HUDEP-2 (cell line): ENCODE measurements around the gene C19orf47.

ENCODE experiments used
- DNase-seq, 76 experiments: peaks; one replicate each; lab custom pipeline; 2025; ENCODE audit not compliant: unreplicated experiment in 76 of 76; lab: John Stamatoyannopoulos, UW

C19orf47 gene

GRCh38 chr19:40284501-40285352 is 63.5 kb downstream of the C19orf47 start, which contains the start of gene AKT2:
Gene AKT2, minus strand, starts transcription at chr19:40285345. Its CDS starts 20,078 bp downstream, at chr19:40265267.
- peak in 32 of 76 experiments; percentile 35 to 90 (median 70) for DNase-seq

DNA sequence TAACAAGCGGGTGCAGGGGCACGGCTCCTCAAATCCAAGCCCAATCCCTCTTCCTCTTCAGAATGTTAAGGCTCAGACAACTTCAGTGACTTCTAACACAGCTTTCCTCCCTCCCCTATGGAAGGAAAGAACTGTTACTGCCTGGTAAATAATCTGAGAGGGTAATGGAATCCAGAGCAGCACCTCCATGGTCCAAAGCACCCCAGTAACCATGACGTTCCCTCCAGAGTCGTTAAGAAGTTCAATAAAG is 64.0 kb downstream of the C19orf47 start:
- no peak for DNase-seq

DNA sequence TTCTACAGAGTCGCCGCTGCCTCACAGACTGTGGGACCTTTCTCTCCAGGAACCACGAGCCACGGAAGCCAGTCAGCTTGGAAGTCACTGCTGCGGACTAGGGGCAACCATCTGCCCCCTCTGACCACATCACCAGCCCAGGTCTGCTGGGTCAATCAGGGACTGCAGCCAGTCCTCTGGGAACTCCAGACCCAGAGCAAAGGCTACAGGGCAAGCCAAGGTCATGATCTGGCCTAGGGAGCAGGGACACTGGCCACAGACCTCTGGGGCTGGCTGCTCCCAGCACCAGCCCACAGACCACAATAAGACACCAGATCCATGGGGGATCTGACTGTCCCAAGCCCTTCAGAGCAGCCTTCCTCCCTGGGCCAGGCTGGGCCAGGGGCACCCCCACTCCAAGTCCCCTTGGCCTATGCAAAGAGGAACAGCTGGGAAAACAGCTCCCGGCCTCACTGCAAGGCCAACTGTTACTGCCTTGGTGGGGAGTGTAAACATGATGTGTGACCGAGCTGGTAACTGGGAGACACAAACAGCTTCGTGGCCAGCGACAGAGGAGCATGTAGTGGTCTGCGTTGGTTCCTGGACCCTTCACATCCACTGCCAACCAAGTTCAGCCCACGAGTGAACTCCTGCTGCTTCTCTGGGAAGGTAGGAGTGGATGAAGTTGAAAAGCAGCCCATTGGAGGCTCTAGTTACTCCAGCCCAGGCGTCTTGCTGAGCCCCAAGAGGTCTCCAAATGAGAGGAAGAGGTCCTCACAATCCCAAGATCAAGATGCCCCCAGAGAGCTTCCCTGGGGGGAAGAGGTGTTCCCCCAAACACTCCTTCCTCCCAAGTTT is 64.6 kb downstream of the C19orf47 start:
- DNase-seq, result peak in 2 of 76 experiments; percentile 12 to 32

- no peak for DNase-seq
Observed at GRCh38 chr19:40282920-40283319, 65.3 kb downstream of the C19orf47 start.

DNA sequence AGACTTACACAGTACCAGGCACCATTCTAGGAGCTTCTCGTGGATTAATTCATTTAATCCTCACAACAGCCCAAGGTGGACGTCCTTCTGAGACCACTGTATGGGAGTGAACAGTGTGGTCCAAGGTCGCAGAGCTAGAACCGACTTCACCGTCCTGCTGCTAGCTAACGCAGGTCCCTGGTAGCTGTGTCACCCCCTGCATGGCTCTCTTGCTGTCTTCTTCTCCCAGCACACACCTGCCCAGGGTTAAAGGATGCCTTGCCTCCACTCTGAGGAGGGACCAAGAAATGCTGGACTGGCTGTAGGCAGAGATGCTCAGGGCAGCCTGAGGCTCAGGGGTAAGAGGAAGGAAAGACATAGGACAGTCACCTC is 66.0 kb downstream of the C19orf47 start:
- DNase-seq, result no peak

DNA sequence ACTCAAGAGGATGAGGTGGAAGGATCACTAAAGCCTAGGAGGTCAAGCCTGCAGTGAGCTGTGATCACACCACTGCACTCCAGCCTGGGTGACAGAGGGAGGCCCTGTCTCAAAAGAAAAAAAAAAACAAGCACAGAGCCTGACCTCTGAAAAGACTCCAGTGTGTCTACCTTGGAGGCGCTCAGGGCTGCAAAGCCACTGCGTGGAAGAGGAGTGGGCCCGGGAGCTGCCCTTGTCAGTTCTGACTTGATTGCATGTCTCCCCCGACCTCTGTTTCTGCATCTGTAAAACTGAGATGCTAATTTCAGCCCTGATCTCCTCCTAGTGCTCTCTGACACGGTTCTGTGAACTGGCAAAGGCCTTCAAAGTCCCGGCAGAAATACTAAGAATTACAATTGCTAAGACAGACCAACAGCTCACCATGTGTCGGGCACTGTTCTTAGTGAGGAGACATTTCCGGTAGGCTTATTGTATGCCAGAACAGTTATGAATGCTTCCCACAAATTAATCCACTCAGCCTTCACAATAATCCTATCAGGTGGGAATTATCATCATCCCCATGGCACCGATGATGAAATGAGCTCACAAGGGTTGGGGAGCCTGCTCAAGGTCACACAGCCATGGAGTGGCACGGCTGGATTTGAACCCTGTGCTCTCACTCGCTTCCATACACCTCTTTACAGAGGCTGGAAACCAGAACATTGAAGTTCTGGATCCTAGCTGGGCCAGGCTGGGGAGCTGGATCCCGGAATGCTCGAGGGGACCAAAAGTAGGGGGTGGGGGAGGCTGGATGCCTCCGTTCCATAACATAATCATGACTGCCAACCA is 66.6 kb downstream of the C19orf47 start:
- DNase-seq, result no peak

DNA sequence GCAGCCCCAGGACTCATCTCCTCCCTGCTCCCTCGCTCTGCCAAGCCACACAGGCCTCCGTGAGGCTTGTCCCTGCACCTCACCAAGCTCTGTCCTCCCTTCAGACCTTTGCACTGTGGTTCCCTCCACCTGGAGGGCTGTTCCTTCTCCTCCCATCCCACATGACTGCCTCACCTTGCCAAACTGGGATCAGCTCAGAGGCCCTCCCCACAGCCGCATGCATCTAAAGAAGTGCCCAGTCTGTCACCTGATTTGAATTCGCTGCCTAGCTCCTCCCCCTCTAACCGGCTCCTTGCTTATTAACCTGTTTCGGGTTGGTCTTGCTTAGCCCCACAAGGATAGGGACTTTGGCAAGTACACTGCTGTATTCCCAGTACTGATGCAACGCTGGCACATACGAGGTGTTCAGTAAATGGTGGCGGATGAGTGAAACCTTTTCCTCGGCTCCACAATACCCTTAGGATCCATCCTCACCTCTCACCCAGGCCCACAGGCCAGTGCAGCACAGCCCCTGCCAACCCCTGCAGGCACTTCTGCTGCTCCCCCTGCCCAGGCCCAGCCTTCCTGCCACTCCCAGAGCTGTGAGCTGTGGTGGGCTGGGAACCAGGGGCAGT is 67.5 kb downstream of the C19orf47 start:
- peak in 15 of 76 experiments; percentile 20 to 67 (median 43) for DNase-seq

- peak in 29 of 76 experiments; percentile 13 to 70 (median 36) for DNase-seq
Observed at GRCh38 chr19:40279761-40280607, 68.2 kb downstream of the C19orf47 start.

DNA sequence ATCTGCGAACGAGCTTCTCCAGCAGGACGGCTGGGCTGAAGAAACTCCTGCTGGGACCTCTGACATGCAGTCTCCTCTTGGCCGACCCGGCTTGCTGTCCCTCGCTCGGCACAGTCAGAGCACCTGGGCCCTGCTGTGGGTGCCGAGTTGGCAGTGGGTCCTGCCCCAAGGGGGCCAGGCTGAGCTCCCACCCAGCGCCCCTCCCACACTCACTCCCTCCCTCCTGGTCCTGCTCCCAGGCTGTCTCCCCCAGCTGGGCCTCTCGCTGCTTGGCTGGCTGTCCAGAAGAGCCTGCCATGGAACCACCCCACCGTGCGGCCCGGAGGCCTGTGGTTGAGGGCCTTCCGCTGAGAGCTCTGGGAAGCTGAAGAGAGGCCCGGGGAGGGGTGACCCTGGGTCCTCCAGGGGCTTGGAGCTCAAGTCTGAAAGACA is 69.1 kb downstream of the C19orf47 start:
- peak in 5 of 76 experiments; percentile 17 to 63 (median 31) for DNase-seq

- no peak for DNase-seq
Observed at GRCh38 chr19:40278361-40279035, 69.7 kb downstream of the C19orf47 start.

DNA sequence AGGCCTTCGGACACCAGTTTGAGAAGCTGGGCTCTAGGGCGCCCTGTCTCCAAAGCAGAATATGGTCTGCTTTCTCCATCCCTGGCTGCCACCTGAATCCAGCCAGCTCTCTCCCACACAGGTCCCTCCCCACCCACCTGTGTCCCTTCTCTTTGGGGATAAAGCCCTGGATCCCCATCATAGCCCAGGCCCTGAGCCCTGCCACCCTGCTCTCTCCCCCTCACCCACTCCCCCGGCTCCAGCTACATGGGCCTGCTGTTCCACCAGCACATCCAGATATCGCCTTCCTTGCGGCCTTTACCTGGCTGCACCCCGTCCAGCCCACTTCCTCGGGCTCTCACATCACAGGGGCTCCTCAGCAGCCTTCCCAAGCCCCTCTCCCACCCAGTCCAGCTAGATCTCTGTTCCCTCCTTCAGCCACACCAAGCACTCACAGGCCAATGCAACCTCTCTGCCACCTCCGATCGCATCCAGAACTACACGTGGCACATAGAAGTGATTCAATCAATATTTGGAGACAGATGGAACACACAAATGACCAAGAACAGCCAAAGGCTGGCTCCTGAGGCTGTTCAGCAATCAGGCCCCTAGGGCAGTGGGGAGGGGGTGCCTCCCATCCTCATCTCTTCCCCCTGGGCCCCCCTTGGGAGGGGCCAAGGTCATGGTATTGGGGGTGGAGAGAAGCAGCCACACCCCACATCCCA is 70.7 kb downstream of the C19orf47 start:
- no peak for DNase-seq

GRCh38 chr19:40274585-40275544 is 73.3 kb downstream of the C19orf47 start:
- peak in 24 of 76 experiments; percentile 15 to 52 (median 31) for DNase-seq

- DNase-seq, result peak in 24 of 76 experiments; percentile 14 to 79 (median 42)
Observed at GRCh38 chr19:40273469-40274360, 74.5 kb downstream of the C19orf47 start.

- DNase-seq, result peak in 1 of 76 experiments; percentile 52
Observed at GRCh38 chr19:40272261-40272660, 75.9 kb downstream of the C19orf47 start.

DNA sequence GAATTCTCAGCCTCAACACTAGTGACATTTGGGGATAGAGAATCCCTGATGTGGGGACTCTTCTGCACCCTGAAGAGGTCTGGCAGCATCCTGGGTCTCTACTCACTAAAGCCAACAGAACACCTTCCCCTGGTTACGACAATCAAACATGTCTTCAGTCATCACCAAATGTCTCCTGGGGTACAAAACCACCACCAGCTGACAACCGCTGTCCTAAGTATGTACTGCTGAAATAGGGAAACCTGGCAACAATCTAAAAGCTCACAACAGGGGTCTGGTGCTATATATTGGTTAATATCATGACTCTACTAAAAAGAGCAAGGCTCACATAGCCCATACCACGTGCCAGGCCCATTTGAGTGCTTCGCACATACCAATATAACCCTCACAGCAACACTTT is 76.5 kb downstream of the C19orf47 start:
- no peak for DNase-seq
